H1 (cell line): ENCODE results near the gene CFAP161. TPM values are rescaled to one million over a fixed set of nuclear protein-coding genes. Genes with fewer than 3 reads are reported as not detected.

Experiments used
- CEBPB ChIP-seq: IDR thresholded peaks from 2 replicates; pipeline ENCODE4 v1.6.1; 2012; ENCODE audit warnings: low read depth, low read length
- CTBP2 ChIP-seq: IDR thresholded peaks from 2 replicates; pipeline ENCODE4 v1.7.0; 2011; ENCODE audit warnings: borderline replicate concordance, mild to moderate bottlenecking, moderate library complexity, mixed read lengths, low read length; ENCODE audit not compliant: insufficient read depth, insufficient read length
- GABPA ChIP-seq: IDR thresholded peaks from 2 replicates; pipeline ENCODE4 v1.6.1; 2011; ENCODE audit warnings: mild to moderate bottlenecking, low read length, moderate library complexity, borderline replicate concordance; ENCODE audit not compliant: insufficient read depth
- HDAC6 ChIP-seq: IDR thresholded peaks from one replicate; pipeline ENCODE4 v1.7.1; 2012; ENCODE audit warnings: low read depth, mild to moderate bottlenecking, inconsistent platforms, low read length, moderate library complexity
- NANOG ChIP-seq: IDR thresholded peaks from 2 replicates; pipeline ENCODE4 v1.6.1; 2011; ENCODE audit warnings: low read length, low read depth, mild to moderate bottlenecking, inconsistent platforms; ENCODE audit not compliant: insufficient read depth, poor library complexity, severe bottlenecking
- SIX5 ChIP-seq: IDR thresholded peaks from 2 replicates; pipeline ENCODE4 v1.6.1; 2011; ENCODE audit warnings: mild to moderate bottlenecking, low read depth, low read length
- ZNF274 ChIP-seq: IDR thresholded peaks from 2 replicates; pipeline ENCODE4 v1.7.0; 2012; ENCODE audit warnings: low read length, borderline replicate concordance; ENCODE audit errors: extremely low read depth
- polyA plus RNA-seq, 7 experiments: library from polyadenylated mRNA; depleted of rRNA in 3 of 7; stranded (reverse) in 5 of 7; unstranded in 2 of 7; fragments of >200 nt in 5 of 7; fragments of 200-250 nt in 2 of 7; gene quantifications; 1 replicate in 5 of 7; 2 replicates in 1 of 7; 4 replicates in 1 of 7; pipeline versions ENCODE4 v1.2.1 to v1.2.3, GENCODE V29; 2011 to 2013; ENCODE audit warnings: missing spikeins in 2 of 7, mixed read lengths in 2 of 7
- total RNA-seq: library from RNA; stranded (reverse); fragmentation: NEBNext Ultra II Directional; extraction: Animal tissue kit (Norgen Biotek cat#: 25700); gene quantifications from 2 replicates; pipeline ENCODE4 v1.2.1, GENCODE V29; 2021

The CFAP161 gene
- total and polyA plus RNA-seq, 2 of the 8 experiments (the other 6 are each of a cell fraction or from before 2014, with no cell fraction given) = 0.05 TPM; not detected in 1

DNA sequence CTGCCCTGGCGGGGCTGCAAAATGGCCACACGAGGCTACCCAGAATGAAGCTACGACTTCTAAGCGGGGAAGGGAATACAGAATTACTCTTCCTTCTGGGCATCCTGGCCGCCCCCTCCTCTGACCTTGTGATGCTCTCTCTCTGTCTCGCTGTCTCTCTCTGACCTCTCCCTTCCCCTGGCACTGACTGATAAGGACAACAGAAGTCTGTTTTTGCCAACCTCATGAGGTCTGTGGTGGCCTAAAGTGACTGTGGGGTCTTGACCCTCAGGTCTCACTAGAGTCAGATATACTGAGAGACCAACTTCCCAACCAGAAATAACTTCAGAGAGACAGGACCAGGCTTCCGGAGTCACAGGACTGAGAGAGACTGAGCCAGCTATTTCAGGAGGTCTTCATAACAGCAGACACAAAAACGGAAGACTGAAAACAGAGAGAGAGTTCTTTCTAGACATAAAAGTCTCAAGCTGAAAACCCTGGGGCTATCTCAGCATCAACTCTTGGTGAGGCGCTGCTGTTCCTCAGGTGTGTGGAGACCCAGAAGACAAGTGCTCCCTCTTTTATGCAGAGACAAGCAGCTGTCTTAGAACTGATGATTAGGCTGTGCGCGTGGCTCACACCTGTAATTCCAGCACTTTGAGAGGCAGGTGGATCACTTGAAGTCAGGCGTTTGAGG, 38.2 kb upstream of the CFAP161 start (continued):
- TF ChIP-seq NANOG (no peak), CEBPB (no peak), ZNF274 (no peak), CTBP2 (no peak), HDAC6 (no peak), SIX5 (no peak), GABPA (no peak)
